ENCODE data around the gene TOGARAM1.

The TOGARAM1 gene

DNA sequence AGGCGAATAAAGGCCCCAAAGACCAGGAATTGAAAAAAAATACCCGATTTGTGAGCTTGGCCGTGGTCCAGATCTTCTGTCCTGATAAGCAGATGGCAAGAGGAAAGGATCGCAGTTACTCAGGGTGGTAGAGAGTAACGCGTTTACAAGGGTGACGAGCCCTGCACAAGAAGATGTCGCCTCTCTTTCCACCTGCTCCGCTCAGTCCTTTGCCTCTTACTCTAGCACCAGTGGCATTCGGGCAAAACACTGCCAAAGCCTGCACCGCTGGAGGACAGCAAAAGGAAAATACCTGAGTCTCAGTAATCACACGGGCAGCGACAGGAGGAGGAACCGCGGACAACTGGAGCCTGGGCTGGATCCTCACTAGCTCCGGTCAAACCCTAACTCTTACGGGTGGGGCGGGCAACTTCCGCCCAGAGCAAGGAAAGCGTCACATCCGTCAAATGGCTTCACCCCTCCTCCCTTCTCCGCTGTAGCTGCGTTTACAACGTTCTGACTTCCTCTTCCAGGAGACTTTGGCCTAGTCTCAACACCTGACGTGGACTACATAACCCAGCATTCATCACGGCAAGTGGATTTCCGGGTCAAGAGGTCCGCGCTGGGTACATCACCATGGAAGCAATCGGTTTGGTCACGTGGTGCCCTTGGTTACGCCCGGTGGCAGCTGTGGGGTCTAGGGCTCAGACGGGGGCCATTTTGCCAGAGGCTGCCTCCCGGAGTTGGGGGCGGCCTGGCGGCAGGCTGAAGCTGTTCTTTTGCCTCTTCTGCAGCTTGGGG is at the start of gene TOGARAM1, which contains the start of gene KLHL28:
Gene TOGARAM1 (plus strand): TSS at position 637 of the 780 bp plus-strand sequence. CDS start 232 bp downstream, outside the sequence.
Gene KLHL28 (minus strand): TSS at position 394 of the 780 bp plus-strand sequence. CDS start 16,019 bp downstream, outside the sequence.
- DNase-seq, result peak; percentile 74 to 100 (median 99)

DNA sequence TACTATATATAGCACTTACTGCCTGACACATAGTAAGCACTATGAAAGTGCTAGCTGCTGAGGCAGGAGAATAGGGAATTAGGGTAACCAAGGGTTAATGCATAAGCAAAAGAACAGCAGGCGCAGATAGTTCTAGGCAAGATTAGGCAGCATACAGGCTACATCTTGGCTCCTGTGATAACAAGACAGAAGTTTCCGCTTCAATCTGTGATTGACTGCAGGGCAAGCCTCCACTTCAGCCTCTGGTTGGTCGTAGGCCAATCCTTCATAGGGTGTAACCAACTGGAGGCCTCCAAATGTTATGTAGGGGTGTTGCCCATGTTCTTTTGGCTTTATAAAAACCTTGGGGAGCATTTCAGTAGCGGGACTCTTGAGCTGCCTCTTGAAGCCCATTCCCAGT is 47.1 kb upstream of the TOGARAM1 start:
- no peak for DNase-seq

GRCh38 chr14:44928793-44929192 is 33.2 kb upstream of the TOGARAM1 start:
- DNase-seq, result no peak

- no peak for DNase-seq
Measured at GRCh38 chr14:44935155-44935554, 26.8 kb upstream of the TOGARAM1 start.

DNA sequence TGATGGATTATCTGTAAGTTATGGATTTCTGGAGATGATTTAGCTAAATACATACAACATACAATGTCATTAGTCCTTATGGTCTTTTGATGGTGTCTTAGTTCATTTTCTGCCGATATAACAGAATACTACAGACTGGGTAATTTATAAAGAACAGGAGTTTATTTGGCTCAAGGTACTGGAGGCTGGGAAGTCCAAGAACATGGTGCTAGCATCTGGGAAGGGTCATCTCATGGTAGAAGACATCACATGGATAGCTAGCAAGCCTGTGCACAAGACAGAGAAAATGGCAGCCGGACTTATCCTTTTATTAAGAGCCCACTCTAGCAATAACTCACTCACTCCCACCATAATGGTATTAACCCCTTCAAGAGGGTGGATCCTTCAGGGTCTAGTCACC is 24.4 kb upstream of the TOGARAM1 start:
- DNase-seq, result no peak

GRCh38 chr14:44940211-44940610 is 21.8 kb upstream of the TOGARAM1 start:
- no peak for DNase-seq

GRCh38 chr14:44940944-44941343 is 21.0 kb upstream of the TOGARAM1 start:
- DNase-seq, result no peak

GRCh38 chr14:44941591-44941990 is 20.4 kb upstream of the TOGARAM1 start:
- no peak for DNase-seq

- DNase-seq, result no peak
Measured at GRCh38 chr14:44942436-44942835, 19.6 kb upstream of the TOGARAM1 start.

DNA sequence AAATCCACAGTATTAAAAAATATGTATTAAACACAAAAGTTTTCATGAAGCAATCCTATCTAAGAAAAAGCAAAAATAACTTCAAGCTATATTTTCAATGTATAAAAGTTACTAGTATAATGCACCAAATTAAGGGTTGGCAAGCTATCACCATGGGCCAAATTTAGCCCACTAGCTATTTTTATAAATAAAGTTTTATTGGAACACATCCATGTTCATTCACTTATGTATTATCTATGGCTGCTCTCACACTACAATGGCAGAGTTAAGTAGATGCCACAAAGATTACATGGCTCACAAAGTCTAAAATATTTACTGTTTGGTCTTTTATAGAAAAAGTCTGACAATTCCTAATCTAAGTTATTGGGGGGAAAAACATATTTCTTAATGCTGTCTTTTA is 17.9 kb upstream of the TOGARAM1 start:
- DNase-seq, result no peak

DNA sequence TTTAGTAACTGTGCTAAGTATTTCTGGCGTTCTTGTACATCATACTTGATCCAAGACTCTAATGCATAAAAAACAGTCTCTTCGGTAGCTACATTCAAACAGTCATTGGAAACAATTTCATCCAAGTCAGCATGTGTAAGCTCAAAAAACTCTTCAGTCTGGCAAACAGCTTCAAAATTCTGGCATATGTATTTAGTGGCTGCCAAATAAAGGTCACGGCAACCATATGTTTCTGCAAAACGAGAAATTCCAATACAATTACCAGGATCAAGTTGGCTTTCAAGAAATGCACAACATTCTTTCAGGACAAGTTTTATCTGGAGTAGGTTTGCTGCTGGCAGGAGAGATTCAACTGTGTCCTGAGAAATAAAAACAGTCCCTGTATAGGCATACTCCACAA is 16.7 kb upstream of the TOGARAM1 start:
- no peak for DNase-seq

DNA sequence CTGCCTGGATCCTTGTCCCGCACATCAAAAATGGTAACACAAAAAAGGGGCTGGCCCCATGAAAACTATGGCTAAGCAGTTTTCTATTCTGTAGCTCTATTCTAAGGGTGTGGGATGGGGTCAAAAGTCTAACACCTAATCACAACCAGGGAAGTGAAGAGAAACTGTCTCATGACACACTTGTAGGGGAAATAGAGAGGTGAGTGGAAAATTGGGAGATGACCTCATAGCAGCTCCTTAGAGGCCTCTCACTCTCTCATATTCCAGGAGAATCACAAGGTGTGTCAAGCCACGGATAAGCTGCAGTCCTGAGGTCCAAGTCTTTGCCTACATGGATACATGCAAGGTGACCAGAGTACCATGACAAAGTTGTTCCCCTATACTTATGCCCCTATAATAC is 10.9 kb upstream of the TOGARAM1 start:
- DNase-seq, result no peak

GRCh38 chr14:44952391-44953110 is 9.4 kb upstream of the TOGARAM1 start:
- no peak for DNase-seq

DNA sequence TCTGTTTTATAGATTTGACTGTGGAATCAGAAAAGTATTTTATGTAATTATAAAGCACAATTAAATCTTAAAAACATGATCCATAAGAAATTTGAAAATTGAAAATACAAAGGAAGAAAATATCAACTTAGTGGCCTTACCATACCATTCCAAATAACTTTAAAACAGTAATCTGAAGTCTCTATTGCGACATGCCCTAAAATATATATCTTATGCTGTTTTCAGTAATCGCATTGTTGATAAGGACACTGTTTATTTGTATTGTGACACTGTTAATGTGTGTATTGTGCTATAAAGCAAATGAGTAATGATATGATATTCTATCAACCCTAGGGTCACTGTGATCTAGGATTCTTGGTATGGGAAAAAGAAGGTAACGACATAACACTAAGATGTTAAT is 7.2 kb upstream of the TOGARAM1 start:
- DNase-seq, result no peak

GRCh38 chr14:44955528-44955927 is 6.5 kb upstream of the TOGARAM1 start:
- DNase-seq, result no peak

DNA sequence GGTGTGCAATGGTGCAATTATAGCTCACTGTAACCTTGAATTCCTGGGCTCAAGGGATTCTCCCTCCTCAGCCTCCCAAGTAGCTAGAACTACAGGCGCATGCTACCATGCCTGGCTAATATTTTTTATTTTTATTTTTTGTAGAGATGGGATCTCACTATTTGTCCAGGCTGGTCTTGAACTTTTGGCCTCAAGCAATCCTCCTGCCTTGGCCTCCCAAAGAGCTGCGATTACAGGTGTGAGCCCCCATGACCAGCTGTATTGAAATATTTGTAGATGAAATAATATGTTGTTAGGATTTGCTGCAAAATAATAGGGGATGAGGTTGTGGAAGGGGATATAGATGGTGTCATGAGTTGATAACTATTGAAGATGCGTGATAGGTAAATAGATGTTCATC is 5.1 kb upstream of the TOGARAM1 start:
- no peak for DNase-seq

- no peak for DNase-seq
Measured at GRCh38 chr14:44959538-44959937, 2.5 kb upstream of the TOGARAM1 start.

GRCh38 chr14:44960146-44960545 is 1.8 kb upstream of the TOGARAM1 start:
- no peak for DNase-seq

DNA sequence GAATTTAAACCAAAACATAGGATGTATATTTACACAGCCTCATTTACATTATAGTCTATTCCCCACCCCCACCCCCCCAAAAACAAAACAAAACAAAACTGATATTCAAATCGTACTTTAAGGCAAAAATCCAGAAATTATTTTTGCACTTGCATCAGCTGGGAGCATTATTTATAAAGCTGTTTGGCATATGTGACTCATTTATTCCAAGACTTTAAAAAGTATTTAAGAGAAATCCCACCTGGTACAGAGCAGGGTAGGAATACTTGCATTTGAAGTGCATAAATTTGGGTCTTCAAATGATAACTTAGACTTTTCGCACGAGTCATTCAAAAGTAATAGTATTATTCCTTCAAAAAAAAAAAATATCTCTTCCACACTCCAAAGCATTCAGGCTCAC is 1.3 kb upstream of the TOGARAM1 start:
- DNase-seq, result no peak

DNA sequence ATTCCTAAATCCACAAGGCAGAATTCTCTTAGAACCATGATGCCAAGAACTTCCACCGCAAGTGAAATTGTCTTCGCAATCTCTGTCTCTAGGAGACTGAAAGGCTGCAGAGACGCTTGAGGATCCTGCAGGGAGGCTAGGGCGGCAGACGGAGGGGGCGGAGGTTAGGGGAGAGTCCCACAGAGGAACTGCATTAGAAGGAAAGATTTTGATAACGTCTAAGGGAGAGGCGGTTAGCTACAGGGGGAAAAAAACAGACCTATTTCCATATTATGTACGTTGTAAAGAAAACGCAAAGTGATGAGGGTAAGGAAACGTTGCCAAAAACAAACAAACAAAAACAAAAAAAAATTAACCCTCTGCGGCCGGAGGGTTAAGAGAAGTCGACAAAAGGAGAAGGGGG is 838 bp upstream of the TOGARAM1 start:
- peak in 28 of 56 donors; percentile 1 to 47 (median 18) for DNase-seq

GRCh38 chr14:44962334-44963043 is 499 bp downstream of the TOGARAM1 start:
- DNase-seq, result peak in 45 of 56 donors; percentile 21 to 84 (median 61)

DNA sequence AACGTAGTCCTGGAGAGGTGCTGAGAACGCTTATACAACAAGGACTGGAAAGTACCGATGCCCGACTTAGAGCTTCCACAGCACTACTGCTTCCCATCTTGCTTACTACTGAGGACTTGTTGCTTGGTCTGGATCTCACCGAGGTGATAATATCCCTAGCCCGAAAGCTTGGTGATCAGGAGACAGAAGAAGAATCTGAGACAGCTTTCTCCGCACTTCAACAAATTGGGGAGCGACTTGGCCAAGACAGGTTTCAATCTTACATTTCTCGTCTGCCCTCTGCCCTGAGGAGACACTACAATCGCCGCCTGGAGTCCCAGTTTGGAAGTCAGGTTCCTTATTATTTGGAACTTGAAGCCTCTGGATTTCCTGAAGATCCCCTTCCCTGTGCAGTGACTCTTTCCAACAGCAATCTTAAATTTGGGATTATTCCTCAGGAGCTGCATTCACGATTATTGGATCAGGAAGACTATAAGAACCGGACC is 1.1 kb downstream of the TOGARAM1 start:
- peak in 1 of 56 donors; percentile 38 for DNase-seq

All from amygdala (tissue), 56 donors.